SIG-M5 treated with dmso at 0.1 percent for 504 hours (cell line): Measurements from ENCODE around the gene LDB2.

Experiments
- DNase-seq: peaks from one replicate; lab custom pipeline; 2025; ENCODE audit not compliant: unreplicated experiment; lab: John Stamatoyannopoulos, UW

LDB2 gene

DNA sequence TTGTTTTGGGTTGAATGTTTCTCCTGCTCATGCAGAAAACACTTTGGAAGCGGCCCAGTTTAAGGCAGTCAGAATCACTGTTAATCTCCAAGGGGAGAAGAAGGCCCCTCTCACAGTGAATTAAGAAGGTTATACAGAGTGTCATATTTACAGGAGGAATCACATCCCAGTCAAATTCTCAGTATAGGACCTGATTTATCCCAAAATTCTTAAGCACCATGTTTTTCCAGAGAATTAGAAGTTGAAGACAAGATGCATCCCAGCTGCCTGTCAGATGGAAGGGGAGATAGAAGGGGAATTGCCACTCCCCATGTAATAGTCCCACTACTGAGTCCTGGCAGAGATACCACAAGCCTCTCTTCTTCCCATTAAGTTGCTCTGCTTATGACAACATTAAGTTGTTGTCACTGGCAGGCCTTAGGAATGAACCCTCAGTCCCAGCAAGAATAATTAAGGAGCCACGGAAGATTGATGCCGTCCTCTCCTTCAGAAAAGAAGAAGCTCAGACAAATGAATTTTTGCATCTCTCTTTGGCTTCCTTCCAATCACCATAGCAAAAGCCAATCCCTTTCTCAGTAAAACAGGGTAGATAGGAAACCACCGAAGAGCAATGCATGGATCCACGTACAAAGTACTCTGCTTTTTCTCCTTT is 138.4 kb downstream of the LDB2 start:
- no peak for DNase-seq

DNA sequence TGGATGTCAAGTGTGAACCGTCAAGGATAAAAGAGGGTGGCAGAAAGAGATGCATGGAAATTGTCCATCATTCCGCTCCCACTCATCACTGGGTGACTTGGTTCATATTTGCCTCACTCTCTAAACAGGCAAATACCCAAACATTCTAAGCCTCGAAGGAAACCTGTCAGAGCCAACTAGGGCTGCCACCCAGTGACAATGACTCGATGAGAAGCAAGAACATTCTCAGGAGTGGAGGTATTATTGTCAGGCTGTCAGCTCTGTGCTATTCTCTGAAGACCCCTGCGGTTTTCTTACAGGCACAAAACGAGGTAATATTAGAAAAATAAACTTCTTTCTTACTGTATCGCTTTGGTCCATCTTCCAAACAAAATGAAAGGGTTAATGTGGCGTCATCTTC is 139.6 kb downstream of the LDB2 start:
- DNase-seq = no peak

DNA sequence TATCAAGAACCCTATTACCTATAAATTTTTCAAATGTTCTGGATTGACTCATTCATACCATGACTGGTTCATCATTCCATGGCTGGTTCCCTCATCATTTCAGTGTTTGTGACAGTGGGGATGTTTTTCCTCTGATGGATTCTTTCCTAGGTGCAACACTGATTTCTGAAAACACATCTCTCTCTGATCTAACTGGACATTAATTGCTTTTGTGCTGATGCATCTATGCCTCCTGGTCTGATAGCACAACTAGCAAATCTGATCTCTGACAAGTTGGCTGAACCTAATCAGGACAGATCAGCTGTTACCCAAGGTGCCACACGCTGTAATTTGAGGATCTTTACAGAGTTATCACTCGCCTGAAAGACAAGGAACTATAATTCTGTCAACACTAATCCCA is 140.2 kb downstream of the LDB2 start:
- DNase-seq = no peak

DNA sequence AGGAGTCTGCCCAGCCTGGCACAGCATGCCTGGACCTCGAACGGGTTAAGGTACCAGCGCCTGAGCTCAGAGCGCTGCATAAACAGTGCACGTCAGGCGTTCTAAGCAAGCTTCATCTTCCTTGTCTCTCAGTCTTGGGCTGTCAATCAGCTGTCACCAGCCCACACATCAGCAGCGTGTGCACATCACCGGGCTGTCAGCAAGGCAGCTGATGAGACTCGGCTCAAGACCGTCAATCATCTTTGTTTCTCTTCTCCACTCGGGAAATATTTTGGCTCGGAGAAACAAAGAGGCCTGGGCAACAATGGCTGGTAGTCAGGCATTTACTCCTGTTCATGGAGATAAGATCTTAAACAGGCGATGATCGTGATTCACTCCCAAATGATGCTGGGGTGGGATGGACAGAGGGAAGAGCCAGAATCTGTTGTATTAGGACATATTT is 141.3 kb downstream of the LDB2 start:
- DNase-seq = no peak

DNA sequence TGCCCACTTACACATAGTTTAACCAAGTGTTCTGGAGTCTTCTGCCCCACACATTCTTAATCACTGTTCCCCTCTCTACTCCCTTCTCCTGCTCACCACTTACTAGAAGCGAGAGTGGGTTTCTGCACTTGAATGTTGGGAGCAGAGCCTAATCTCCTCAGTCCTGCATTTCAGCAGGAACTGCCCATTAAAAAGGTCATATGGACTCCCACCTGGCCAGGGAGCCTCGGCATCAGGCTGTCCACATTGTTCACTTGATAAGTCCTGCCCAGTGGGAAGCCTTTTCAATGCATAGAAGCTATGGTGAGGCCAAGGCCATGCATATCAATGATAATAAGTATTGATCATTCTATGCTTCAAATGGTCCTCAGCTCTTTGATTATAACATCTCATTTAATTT is 144.3 kb downstream of the LDB2 start:
- DNase-seq = no peak

DNA sequence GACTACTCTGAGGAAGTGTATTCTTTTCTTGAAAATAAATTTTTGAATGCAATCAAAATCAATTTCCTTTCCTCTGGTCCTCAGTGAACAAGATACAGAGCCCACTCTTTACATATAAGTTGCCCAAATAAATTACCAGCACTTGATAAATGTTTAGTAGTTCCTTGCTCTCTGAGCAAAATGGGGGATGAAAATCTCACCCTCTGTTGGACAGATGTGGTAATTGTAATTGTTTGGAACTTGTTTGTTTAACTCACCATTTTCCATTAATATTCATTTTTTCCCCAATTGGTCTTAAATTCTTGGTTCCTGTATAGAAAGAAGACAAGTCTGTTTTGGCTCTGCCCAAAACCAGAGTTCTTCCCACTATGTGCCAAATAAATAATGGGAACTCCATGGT is 146.3 kb downstream of the LDB2 start:
- no peak for DNase-seq

DNA sequence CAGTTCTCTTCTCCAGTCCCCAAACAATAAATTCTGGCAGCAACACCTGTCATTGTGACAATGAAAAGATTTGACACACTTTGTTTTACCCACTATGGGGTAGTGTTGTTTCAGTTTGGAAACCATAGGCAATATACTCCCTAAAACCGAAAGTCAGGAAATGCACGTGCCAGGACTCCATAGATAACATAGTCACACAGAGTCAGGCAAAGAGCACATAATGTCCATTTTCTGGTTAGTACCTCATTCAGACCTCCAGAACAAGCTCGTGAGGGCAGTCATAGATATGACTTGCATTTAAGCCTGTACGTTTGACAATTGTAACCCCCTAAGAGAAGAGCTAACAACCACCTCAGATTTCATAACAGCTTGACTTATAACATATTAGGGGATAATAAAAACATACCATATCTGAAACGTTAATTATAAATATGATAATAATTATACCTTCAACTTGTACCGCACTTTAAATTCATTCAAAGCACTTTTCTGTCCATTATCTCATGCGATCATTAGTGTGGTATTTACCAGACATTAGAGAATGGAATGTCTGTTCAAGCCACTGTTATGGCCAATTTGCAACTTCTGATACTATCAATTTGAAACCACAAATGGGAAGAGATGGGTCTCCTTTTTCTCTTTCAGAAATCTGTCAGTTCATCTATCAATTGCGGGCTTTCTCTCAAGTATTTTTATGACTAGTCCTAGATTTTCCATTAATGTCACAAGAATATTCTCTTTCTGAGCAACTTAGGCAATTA is 147.4 kb downstream of the LDB2 start:
- DNase-seq = no peak

DNA sequence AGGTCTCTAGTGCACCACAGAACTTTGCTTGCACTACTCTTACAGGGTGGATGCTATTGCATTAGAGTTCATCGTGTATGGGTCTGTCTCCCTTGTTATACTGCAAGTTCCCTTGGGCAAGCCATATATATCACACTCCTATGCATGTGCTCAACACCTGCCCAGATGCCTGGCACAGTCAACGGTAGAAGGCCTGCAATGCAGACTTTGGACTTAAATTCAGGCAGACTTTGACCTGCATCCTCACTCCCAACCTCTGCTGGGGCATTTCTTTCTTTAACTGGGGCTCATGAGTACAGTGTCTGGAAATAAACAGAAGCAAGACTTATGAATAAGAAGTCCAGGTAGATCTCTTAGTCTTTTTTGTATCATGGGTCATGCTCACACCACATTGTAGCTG is 148.2 kb downstream of the LDB2 start:
- no peak for DNase-seq

DNA sequence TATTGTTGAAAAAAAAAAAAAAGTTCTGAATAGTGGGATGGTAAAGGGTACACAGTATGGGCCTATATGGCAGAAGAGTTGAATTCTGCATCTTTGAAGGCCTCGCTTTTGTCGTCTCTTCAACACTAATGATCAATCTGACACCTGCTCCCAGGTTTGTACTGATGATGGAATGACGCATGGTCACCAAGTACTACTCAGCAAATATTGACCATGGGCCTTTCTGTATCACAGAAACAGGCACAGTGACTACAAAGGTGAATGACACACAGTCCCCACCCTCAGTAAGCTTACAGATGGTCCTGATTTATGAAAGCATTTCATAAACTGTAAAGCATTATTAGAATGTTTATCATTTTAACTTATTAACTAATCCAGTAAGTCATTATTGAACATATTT is 152.6 kb downstream of the LDB2 start:
- DNase-seq = no peak

DNA sequence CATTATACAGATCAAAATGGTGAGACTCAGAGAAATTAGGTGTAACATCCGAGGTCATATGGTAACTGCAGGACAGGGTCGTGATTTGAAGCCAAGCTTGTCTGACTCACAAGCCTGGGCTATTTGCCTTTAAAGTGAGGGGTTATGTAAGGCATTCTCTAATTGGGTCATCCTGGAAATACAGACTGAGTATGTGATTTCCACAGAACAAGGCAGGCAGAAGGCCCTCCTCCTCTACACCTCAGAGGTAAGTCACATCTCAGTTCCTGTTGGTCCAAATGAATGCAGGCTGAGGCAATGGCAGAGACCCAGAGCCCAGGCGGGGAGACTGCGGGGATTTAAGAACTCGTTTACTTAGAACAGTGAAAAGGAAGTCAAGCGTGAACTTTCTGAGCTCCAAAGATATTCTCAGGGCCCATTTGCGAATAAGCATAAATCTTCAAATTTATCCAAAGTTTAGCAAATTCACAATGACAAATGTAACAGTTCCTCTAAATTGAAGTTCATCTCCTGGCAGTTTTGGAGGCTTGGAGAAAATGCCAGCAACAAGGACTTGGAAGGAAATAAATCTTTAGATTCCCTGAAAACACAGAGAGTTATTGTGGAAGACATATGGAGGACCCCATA is 153.3 kb downstream of the LDB2 start:
- no peak for DNase-seq

DNA sequence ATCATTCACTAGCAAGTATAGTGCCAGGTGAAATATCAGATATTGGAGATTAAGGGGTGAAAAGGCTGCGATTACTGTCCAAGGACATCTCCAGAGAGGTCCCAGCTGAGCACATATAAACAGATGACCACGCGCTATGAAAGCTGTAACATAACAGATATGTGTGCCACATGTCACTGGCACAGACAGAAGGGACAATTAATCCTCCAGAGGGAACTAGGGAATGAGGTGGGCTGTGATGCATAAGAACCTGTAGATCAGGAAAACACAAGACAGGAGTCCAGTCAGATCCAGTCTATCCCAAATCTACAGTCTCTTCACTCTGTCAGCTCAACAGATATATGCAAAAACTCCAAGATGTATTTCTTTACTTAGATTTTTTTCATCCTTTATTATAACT is 157.2 kb downstream of the LDB2 start:
- DNase-seq = no peak

DNA sequence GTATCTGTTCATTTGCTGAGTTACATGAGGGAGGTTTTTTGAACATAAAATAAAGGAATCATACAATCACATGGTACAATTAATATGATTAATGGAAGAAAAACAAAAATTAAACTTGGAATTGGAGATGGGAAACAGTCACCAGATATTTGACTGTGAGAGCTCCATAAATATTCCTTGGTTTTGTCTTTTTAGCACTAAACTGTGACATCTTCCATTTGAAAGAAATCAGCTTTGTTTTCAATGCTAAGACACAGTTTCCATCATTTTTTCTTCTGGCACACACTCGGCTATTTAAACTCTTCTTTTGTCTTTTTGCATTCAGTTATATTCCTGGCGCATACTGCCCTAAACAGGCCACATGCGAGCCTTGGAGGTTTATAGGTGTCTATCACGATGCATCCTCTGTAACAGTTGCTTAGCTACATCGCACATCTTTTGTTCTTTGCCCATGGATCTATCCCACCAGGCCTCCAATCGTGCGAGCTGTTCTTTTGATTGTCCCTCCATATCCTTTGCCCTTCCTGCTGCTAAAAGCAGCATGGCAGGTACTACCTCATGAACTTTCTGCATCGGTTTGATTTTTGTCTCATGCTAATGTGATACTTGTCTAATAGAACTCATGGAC is 158.3 kb downstream of the LDB2 start:
- no peak for DNase-seq

DNA sequence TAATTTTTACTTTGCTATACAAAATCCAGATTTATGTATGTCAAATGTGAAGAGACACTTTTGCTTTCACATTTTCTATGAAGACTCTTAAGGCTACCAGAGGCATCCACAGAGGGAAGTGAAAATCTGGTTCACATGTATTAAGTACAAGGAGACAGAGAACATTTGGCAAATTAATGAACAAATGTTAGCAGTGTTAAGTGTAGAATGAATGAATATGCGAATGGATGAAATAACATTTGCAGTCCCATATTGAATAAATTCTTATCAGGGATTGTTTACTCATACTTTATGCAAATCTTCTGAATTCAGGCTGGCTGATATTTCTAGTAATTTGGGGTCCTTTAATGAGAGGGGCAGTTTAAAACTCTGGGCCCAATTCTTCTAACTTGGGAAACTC is 159.9 kb downstream of the LDB2 start:
- no peak for DNase-seq

DNA sequence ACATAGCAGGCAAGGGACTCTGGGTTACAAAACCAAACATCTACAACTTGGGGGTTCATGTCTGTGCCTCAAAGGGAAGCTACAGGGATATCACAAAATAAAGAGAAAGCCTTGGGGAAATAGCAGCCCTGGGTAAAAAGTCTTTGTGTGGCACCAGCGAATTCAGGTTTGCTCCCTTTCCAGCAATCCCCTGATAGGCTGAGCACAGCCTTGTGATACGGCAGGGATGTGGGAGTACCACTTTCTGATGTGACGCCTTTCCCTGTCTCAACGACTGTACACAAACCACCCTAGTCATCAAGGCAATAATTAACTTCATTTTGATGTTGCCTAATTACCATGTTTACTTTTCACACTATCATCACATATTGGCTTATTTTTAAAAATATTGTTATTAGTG is 164.9 kb downstream of the LDB2 start:
- DNase-seq = no peak

DNA sequence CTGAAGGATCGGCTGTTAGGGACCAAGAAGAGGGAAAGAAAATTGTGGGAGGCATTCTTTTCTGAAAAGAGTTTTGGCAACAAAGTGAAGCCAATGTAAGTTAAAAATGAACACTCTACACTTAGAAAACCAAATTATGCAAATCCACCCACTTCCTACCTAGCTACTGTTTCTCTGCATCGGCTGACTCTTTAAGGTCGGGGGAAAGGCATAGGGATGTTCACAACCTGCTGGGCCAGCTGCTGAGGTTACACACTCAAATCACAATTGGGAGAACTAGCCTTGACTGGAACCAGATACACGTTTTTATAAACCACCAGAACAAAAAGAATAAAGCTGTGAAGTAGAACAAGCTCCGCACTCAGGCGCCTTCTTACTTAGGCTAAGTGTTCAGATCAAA is 165.7 kb downstream of the LDB2 start:
- no peak for DNase-seq

DNA sequence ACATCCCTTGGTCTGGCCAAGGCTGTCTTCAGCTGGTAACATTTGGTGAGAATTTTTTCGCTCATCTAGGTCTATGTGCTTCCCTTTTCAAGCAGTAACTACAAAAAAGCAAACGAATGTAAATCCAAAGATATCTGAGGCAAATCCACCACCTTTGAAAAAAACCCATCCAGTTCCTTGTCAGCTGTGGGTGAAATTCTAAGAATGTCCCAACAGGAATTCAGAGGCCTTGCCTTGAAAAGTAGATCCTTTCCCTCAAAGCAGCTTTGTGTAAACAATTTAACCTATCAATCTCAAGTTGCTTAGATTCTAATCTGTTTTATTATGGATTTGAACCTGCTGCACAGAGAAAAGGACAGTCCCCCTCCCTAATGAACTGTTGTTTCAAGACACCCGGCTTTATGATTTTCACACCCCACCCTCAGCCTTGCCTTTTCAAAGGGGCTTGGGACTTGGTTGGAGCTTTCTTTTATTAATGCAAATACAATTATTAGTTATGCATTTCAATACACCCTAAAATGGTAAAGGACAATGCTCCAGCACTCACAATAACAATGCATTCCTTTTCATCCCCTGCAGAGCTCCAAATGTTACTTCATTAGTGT is 166.6 kb downstream of the LDB2 start:
- DNase-seq = no peak

DNA sequence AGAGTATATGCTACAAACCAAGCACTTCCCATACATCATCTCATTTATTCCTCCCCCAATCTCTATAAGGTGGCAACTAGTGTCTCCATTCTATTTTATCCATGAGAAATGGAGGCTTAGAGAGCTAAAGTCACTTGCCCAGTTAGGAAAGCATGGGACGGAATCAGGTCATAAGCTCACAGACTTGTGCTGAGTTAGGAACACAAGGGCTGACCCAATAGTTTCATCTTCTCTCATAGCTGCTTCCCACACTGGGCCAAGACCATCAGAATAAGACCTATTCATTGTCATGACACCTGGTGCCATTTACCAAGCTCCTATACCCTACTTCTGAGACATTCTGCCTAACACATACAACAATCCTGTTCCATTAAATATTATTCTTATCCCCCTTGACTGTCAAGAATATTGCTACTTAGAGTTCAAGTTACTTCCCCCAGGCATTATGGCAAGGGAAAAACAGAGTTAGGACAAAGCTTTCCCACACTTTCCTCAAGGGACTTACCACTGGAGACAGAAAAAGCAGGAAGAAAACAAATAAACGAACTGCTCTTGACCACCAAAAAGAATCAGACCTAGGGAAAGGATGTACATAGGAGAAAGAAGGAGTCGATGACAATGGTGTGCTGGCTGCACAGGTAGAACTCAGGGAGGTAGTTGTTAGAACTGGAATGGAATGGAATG is 167.8 kb downstream of the LDB2 start:
- DNase-seq = no peak

DNA sequence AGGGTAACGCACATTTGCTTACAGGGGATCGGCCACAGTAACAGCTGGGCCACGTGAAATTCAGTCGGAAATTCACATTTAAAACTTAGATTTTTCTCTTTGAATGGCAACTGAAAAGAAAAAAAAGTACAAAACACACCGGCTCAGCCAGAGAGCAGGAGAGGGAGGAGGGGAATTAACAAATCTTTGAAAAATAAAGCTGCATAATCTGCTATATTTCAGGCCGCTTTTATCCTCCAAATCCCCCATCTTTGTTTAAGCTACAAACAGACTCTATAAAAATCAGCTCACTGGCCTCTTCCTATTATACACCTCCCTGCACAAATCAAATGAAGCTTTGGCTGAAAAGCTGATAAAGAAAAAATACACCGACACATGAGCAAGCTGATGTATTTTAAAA is 169.1 kb downstream of the LDB2 start:
- DNase-seq = no peak

DNA sequence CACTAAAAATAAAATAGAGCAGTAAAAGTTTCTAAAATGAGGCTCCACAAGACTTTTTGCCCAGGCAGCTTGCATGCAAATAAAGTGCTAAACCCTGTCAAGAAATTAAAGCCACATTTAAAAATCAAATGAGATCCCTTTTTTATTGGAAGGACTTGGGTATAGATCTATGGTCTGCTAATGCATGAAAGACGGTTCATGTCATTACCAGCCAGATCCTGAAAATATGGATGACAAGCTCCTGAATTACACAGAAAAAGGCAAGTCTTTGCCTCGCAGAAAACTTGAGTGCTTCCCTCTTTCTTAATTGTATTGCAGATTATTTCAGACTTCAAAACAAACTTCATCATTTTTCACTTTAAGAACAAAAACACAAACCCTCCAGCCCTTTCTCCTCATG is 169.6 kb downstream of the LDB2 start:
- DNase-seq = no peak

DNA sequence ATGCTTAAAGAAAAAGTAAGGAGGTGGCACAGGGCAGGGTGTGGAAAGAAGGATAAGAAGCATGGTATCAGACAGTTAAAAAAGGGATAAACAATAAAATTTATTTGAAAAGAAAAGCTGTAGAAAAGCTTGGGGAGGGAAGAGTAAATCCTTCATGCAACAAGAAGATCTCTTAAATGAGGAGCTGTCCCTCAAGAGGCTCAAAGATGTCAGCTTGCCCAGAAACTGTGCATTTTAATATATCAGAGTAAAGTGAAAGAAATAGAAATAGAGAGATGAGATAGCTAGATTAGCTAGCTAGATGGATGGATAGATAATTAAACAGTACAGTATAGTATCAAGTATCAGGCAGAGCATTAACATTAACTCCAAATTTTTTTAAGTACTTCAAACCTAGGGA is 170.3 kb downstream of the LDB2 start:
- DNase-seq = no peak

DNA sequence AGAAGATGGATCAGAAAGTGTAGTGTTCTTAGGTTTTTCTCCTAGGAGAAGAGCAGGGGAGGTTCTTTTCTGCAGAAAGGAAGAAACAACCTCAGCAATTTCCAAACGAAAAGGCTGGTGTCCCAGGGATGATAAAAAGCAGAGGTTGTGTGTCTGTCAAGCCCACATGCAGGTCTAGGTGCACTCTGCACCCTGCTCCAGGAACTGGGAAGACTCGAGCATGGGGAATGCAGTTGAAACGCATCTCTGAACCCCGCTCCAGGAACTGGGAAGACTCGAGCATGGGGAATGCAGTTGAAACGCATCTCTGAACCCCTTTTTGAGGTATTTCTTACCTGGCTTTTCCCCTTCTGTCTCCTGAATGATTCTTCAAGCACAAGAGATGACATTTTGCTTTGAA is 171.2 kb downstream of the LDB2 start:
- no peak for DNase-seq
